Esophagus muscularis mucosa (tissue), 4 donors: ENCODE data around the gene SOD3. TPM values are rescaled to one million over a fixed set of nuclear protein-coding genes. Genes with fewer than 3 reads are reported as not detected.

Source experiments
- DNase-seq: peaks from one replicate; pipeline ENCODE4 v3.0.0-alpha.2; 2017; ENCODE audit errors: extremely low spot score
- H3K27ac ChIP-seq, 4 donors: fragments of 200-600 bp; sonication (generic); replicated peaks in 1 of 4; 1 replicate in 3 of 4; 2 replicates in 1 of 4; pipeline ENCODE4 v1.5.1; 2016 to 2019; ENCODE audit warnings: mild to moderate bottlenecking in 1 of 4
- H3K27me3 ChIP-seq, 4 donors: fragments of 200-600 bp; sonication (generic); one replicate each; pipeline versions ENCODE4 v1.5.1 to v1.6.0; 2016 to 2019
- H3K36me3 ChIP-seq, 4 donors: fragments of 200-600 bp; sonication (generic); one replicate each; pipeline ENCODE4 v1.5.1; 2016 to 2019
- H3K4me1 ChIP-seq, 4 donors: fragments of 200-600 bp; sonication (generic); one replicate each; pipeline ENCODE4 v1.5.1; 2016 to 2019
- H3K4me3 ChIP-seq, 4 donors: fragments of 200-600 bp; sonication (generic); 1 replicate in 2 of 4; 2 replicates in 2 of 4; pipeline ENCODE4 v1.5.1; 2016 to 2019; ENCODE audit warnings: mild to moderate bottlenecking in 4 of 4, moderate library complexity in 1 of 4
- H3K9me3 ChIP-seq, 4 donors: fragments of 200-600 bp; sonication (generic); 1 replicate in 3 of 4; 2 replicates in 1 of 4; pipeline ENCODE4 v1.5.1; 2016 to 2019
- EP300 ChIP-seq: sonication (generic); formaldehyde crosslinking; IDR thresholded peaks from one replicate; pipeline ENCODE4 v1.6.1; 2017; ENCODE audit warnings: antibody characterized with exemption
- POLR2A ChIP-seq: fragments of 450-650 bp; IDR thresholded peaks from one replicate; pipeline ENCODE4 v1.6.1; 2017; ENCODE audit warnings: antibody characterized with exemption, moderate library complexity, mild to moderate bottlenecking, low read depth
- POLR2AphosphoS5 ChIP-seq, 2 donors: sonication (generic); formaldehyde crosslinking; IDR thresholded peaks; one replicate each; pipeline ENCODE4 v1.6.1; 2017; ENCODE audit warnings: antibody characterized with exemption in 2 of 2
- WGBS: methylation state at CpG from one replicate; pipeline ENCODE4 v1.1.5; 2018; 5-methylcytosine and 5-hydroxymethylcytosine counted together
- intact Hi-C: fragments of 100-400 bp; cut with DNase I; formaldehyde crosslinking; loops from one replicate; pipeline ENCODE4 v1.15.1; 2023
- small RNA-seq, 3 donors: library from RNA; depleted of rRNA; stranded (forward); fragments of <200 nt; gene quantifications; one replicate each; pipeline ENCODE3, GENCODE V24; 2016
- total RNA-seq, 4 donors: library from RNA; depleted of rRNA; stranded (reverse); fragments of >200 nt; gene quantifications; one replicate each; pipeline versions ENCODE4 v1.1.0 to v1.2.1, GENCODE V29; 2016
- TF ChIP-seq, protein P1 (sequence below), 3 experiments: fragments of 200-600 bp in 2 of 3; fragments of 450-650 bp in 1 of 3; sonication (generic) in 2 of 3; IDR thresholded peaks; one replicate each; pipeline ENCODE4 v1.5.1; 2017 to 2019; ENCODE audit warnings: antibody characterized with exemption in 3 of 3, mild to moderate bottlenecking in 2 of 3, moderate library complexity in 1 of 3

Gene SOD3
- total RNA-seq, 4 donors from 2014 or later: 404 to 1,012 (median 570) TPM

- no peak overlapping the region for H3K4me3 ChIP-seq
- peaks cover 0 to 11% (median 2%) of the 10 kb centered on the region in 4 donors for H3K36me3 ChIP-seq
- no peak for DNase-seq
- no peak for TF ChIP-seq POLR2AphosphoS5 (IDR thresholded peaks at IDR 0.05)
- no peak for TF ChIP-seq EP300
- TF ChIP-seq, protein P1, sequence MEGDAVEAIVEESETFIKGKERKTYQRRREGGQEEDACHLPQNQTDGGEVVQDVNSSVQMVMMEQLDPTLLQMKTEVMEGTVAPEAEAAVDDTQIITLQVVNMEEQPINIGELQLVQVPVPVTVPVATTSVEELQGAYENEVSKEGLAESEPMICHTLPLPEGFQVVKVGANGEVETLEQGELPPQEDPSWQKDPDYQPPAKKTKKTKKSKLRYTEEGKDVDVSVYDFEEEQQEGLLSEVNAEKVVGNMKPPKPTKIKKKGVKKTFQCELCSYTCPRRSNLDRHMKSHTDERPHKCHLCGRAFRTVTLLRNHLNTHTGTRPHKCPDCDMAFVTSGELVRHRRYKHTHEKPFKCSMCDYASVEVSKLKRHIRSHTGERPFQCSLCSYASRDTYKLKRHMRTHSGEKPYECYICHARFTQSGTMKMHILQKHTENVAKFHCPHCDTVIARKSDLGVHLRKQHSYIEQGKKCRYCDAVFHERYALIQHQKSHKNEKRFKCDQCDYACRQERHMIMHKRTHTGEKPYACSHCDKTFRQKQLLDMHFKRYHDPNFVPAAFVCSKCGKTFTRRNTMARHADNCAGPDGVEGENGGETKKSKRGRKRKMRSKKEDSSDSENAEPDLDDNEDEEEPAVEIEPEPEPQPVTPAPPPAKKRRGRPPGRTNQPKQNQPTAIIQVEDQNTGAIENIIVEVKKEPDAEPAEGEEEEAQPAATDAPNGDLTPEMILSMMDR (IDR thresholded peaks at IDR 0.05): no peak
- no peak for TF ChIP-seq POLR2A
- intact Hi-C loops: loop anchor here (5.0 kb wide), 1 partner anchor 52 kb away; the partner anchor contains the start of gene SOD3
- H3K27me3 ChIP-seq: no peaks in the 10 kb centered on the region
- H3K9me3 ChIP-seq: no peaks in the 10 kb centered on the region
- peak overlapping the region; percentile 55 to 72 (median 63) for H3K27ac ChIP-seq
- H3K4me1 ChIP-seq: peaks cover 6 to 50% (median 48%) of the 10 kb centered on the region in 4 donors
- WGBS: 61% methylated on average over 2 of the region's 2 CpGs
These were observed 54.4 kb downstream of the SOD3 start for GRCh38 chr4:24849756-24850155.

Small RNA genes within 50 kb of the gene (small RNA-seq; reads per million reads assigned to genes)
- 0 reads per million in 3 donors for gene AC006390.1

Other genes with a start within 250 kb of the SOD3 start
- 100 to 1,000 TPM in 2 of 4 donors, 10 to 100 TPM in 2; 86.8 to 113 (median 94.4) TPM for gene DHX15, start 211.0 kb upstream of the SOD3 start, total RNA-seq
- 10 to 100 TPM; 21.0 to 37.9 (median 34.0) TPM for gene CCDC149, start 117.5 kb downstream of the SOD3 start, total RNA-seq
- 10 to 100 TPM in 2 of 4 donors, 1 to 10 TPM in 2; 4.6 to 13.7 (median 9.7) TPM for gene LGI2, start 235.4 kb downstream of the SOD3 start, total RNA-seq